GM18907 (cell line): ENCODE measurements around the gene FGF5.
"Not testable (repeated sequence)": the region's sequence is repeated elsewhere in the genome, so short reads cannot be mapped to it uniquely, and the experiment has no call there.

Experiments
- ATAC-seq: cut with Tn5 transposase; IDR thresholded peaks from one replicate; pipeline ENCODE4 v1.9.1; 2021; ENCODE audit warnings: mild to moderate bottlenecking, moderate library complexity; ENCODE audit not compliant: unreplicated experiment

Gene FGF5

GRCh38 chr4:80253510-80253909 is 13.0 kb upstream of the FGF5 start:
- ATAC-seq = no peak

- no peak for ATAC-seq
Measured at GRCh38 chr4:80254114-80254513, 12.3 kb upstream of the FGF5 start.

GRCh38 chr4:80255329-80256095 is 11.0 kb upstream of the FGF5 start:
- no peak for ATAC-seq

- no peak for ATAC-seq
Measured at GRCh38 chr4:80257851-80258250, 8.6 kb upstream of the FGF5 start.

GRCh38 chr4:80259012-80259411 is 7.5 kb upstream of the FGF5 start:
- no peak for ATAC-seq

GRCh38 chr4:80259817-80260216 is 6.6 kb upstream of the FGF5 start:
- no peak for ATAC-seq

GRCh38 chr4:80261989-80262600 is 4.4 kb upstream of the FGF5 start:
- ATAC-seq = no peak

GRCh38 chr4:80263541-80264351 is 2.7 kb upstream of the FGF5 start:
- ATAC-seq = no peak

- ATAC-seq = no peak
Measured at GRCh38 chr4:80264352-80264647, 2.2 kb upstream of the FGF5 start.

- ATAC-seq = no peak
Measured at GRCh38 chr4:80264825-80265224, 1.6 kb upstream of the FGF5 start.

GRCh38 chr4:80265571-80266252 is 752 bp upstream of the FGF5 start:
- ATAC-seq = no peak

GRCh38 chr4:80266902-80267380 is 477 bp downstream of the FGF5 start:
- no peak for ATAC-seq

- no peak for ATAC-seq
Measured at GRCh38 chr4:80268081-80268823, 1.8 kb downstream of the FGF5 start.

- no peak for ATAC-seq
Measured at GRCh38 chr4:80268936-80269335, 2.5 kb downstream of the FGF5 start.

GRCh38 chr4:80270321-80270720 is 3.9 kb downstream of the FGF5 start:
- no peak for ATAC-seq

- no peak for ATAC-seq
Measured at GRCh38 chr4:80270868-80271267, 4.4 kb downstream of the FGF5 start.

GRCh38 chr4:80271801-80272200 is 5.3 kb downstream of the FGF5 start:
- ATAC-seq = no peak

- no peak for ATAC-seq
Measured at GRCh38 chr4:80276931-80277330, 10.5 kb downstream of the FGF5 start.

GRCh38 chr4:80279751-80280150 is 13.3 kb downstream of the FGF5 start:
- no peak for ATAC-seq

- no peak for ATAC-seq
Measured at GRCh38 chr4:80286451-80286850, 20.0 kb downstream of the FGF5 start.

- not testable (repeated sequence) for ATAC-seq
Measured at GRCh38 chr4:80290665-80291064, 24.2 kb downstream of the FGF5 start.
